Testis (tissue), 2 donors: ENCODE data around the gene USP36.

Source experiments
- CTCF ChIP-seq, 3 experiments: fragments of 450-650 bp in 2 of 3; fragments of 200-600 bp in 1 of 3; sonication (generic) in 1 of 3; IDR thresholded peaks; one replicate each; pipeline ENCODE4 v1.5.1; 2016 to 2019; ENCODE audit warnings: antibody characterized with exemption in 3 of 3, mild to moderate bottlenecking in 2 of 3, moderate library complexity in 1 of 3
- POLR2A ChIP-seq: fragments of 450-650 bp; IDR thresholded peaks from one replicate; pipeline ENCODE4 v1.6.1; 2017; ENCODE audit warnings: antibody characterized with exemption, mild to moderate bottlenecking, moderate library complexity

GRCh38 chr17:78853926-78854394 is 13.3 kb upstream of the USP36 start:
- TF ChIP-seq CTCF (IDR thresholded peaks at IDR 0.05) (no peak), POLR2A (no peak)
